Ammon's horn (tissue), 1 donor: Measurements from ENCODE around the gene CLEC4M.
"Not testable (repeated sequence)": the region's sequence is repeated elsewhere in the genome, so short reads cannot be mapped to it uniquely, and the experiment has no call there.

Source experiments
- DNase-seq: peaks from one replicate; pipeline ENCODE4 v3.0.0-alpha.2; 2016; ENCODE audit warnings: low spot score

Gene CLEC4M

DNA sequence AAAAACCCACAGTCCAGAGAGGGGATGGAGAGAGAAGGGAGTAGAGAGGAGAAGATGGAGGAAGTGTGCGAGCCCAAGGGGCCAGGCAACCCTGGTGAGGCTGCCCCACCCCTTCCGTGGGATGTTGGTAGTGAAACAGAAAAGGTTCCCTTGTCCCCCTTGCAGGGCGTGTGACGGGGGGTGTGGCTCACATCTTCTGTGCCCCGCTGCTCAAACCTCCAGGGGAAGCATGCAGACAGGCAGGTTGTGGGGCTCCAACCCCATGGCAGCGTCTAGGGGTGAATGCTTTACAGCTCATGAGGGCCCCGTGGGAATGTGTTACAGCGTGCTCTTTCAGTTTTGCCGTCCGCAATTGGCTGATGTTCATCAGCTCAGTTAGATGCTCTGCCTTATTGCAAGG is 52.3 kb downstream of the CLEC4M start:
- DNase-seq: no peak

DNA sequence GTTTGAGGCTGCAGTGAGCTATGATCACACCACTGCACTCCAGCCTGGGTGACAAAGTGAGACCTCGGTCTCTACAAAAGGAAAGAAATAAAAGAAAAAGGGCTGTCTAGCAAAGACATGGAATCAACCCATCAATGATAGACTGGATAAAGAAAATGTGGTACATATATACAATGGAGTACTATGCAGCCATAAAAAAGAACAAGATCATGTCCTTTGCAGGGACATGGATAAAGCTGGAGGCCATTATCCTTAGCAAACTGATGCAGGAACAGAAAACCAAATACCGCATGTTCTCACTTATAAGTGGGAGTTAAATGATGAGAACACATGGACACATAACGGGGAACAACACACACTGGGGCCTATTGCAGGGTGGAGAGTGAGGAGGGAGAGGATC is 53.0 kb downstream of the CLEC4M start:
- not testable (repeated sequence) for DNase-seq

DNA sequence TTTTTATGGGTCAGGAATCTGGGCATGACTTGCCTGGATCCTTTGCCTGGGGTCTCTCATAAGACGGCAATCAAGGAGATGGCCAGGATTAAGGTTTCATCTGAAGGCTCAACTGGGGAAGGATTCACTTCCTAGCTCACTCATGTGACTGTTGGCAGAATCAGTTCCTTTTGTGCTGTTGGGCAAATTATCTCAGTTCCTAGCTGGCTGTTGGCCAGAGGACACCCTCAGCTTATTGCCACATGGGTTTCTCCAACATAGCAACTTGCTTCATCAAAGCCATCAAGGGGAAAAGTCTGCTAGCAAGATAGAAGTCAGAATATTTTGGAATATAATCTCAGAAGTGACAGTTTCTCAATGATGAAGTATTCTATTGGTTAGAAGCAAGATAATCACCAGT is 54.8 kb downstream of the CLEC4M start:
- DNase-seq: no peak

DNA sequence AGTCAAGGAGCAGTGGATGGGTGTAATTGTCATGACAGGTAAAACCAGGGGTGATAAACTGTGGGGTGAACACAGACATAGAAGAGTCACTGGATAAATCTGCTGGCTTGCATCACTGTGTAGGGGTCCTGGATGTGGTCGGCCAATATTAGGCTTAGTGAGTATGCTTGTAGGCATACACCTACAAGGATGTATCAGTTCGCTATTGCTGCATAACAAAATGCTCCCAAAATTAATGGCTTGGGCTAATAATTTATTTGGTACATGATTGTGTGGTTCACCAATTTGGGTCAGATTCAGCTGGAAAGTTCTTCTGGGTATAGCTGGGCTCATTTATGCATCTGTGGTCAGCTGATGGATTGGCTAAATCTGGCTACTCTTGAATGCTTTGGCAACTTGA is 55.8 kb downstream of the CLEC4M start:
- DNase-seq: no peak
